ENCODE data around the gene PSMA5. TPM values are rescaled to one million over a fixed set of nuclear protein-coding genes. Genes with fewer than 3 reads are reported as not detected.
A peak's percentile ranks its signal among the peaks of the same experiment; 100 is the strongest.

PSMA5 gene
- polyA plus RNA-seq, 2 of the 4 experiments (the other 2 are of a cell fraction): 93.7 to 140 TPM

DNA sequence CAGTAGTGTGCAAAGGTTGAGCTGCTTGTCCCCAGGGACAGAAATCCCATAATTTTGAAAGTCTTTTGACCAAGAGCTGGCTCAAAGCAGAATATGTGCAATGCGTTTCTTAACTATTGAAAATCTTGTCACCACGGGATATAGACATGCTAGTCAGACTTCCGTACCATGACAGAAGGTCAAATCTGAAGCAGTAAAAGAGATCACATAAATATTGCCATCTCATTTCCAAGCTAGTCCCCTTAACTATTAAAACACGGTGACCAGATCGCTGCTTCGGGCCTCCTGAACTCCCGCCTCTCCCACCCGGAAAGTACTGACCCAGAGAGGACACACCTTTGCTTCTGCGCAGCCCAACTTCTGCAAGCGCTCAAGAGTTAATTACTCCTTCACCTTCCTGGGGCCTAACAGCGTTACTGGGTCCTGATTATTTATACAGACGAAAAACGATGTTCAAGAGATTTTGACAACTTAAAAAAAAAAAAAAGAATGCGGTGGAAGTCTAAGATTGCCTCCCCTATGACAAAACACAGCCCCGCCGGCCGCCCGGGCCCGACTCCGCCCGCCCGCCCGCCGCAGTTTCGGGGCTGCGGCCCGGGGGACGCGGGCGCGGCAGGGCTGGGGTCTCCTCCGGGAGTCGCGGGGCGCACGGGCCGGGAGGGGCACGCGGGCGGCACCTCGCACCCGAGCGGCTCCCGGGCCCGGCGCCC lies 29.2 kb downstream of the PSMA5 start:
- Histone ChIP-seq H3K4me2 (peak overlapping the region; percentile 92), H3K27ac (peak overlapping the region; percentile 68 to 88), H3K4me1 (peaks cover 32% of the 10 kb centered on the region), H3K9me3 (no peaks in the 10 kb centered on the region), H3K4me3 (peak overlapping the region; percentile 86)
- DNase-seq (ENCODE audit: low read depth in 1 of 2, low spot score in 1 of 2) (no peak), ATAC-seq (0 out of 6 replicates have a peak, but pooled peaks of 1 of the 2 experiments have one; percentile 15), FAIRE-seq (no peak)
- TF ChIP-seq, protein P1, sequence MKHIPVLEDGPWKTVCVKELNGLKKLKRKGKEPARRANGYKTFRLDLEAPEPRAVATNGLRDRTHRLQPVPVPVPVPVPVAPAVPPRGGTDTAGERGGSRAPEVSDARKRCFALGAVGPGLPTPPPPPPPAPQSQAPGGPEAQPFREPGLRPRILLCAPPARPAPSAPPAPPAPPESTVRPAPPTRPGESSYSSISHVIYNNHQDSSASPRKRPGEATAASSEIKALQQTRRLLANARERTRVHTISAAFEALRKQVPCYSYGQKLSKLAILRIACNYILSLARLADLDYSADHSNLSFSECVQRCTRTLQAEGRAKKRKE (CRISPR knock-in tag; IDR thresholded peaks at IDR 0.05; ENCODE audit: low read depth): no peak
- no peak for TF ChIP-seq PBX3 (IDR thresholded peaks at IDR 0.05)
- no peak for TF ChIP-seq HMGXB4 (CRISPR knock-in tag; IDR thresholded peaks at IDR 0.05; ENCODE audit: borderline replicate concordance)
- TF ChIP-seq, protein P2, sequence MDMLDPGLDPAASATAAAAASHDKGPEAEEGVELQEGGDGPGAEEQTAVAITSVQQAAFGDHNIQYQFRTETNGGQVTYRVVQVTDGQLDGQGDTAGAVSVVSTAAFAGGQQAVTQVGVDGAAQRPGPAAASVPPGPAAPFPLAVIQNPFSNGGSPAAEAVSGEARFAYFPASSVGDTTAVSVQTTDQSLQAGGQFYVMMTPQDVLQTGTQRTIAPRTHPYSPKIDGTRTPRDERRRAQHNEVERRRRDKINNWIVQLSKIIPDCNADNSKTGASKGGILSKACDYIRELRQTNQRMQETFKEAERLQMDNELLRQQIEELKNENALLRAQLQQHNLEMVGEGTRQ (IDR thresholded peaks at IDR 0.05): no peak
- TF ChIP-seq PHF8 (IDR thresholded peaks at IDR 0.05; ENCODE audit: borderline replicate concordance, low read depth): no peak
- no peak for TF ChIP-seq MAFK (IDR thresholded peaks at IDR 0.05; ENCODE audit: partially characterized antibody)
- no peak for TF ChIP-seq POLR2AphosphoS2 (conservative IDR thresholded peaks at IDR 0.05; ENCODE audit: low read length)
- ChIA-PET CTCF (interaction anchor here (1.6 to 14.1 kb wide), 7 partner anchors 114 to 190 kb away, joined by 3 to 107 read pairs (median 13); partner anchors contain the start of gene PSRC1), POLR2A (no interaction called here)
- 30% methylated on average over 31 of the region's 46 CpGs for WGBS (ENCODE audit: missing lambda C conversion rate)

- WGBS (ENCODE audit: missing lambda C conversion rate): 88% methylated on average over 2 of the region's 2 CpGs
- H3K4me3 ChIP-seq: 0 out of 3 replicates have a peak overlapping the region, but pooled peaks have one; percentile 86
- H3K4me1 ChIP-seq: peaks cover 33% of the 10 kb centered on the region
- peak overlapping the region; percentile 92 for H3K4me2 ChIP-seq
- ATAC-seq (no peak), FAIRE-seq (no peak), DNase-seq (ENCODE audit: low read depth in 1 of 2, low spot score in 1 of 2) (no peak)
- H3K27ac ChIP-seq: no peak overlapping the region
- ChIA-PET CTCF (interaction anchor here (3.9 to 14.1 kb wide), 3 partner anchors 114 to 132 kb away, joined by 18 to 107 read pairs (median 69); partner anchors contain the start of gene PSRC1), POLR2A (no interaction called here)
- no peaks in the 10 kb centered on the region for H3K9me3 ChIP-seq
- TF ChIP-seq REST (IDR thresholded peaks at IDR 0.05) (no peak), HDAC2 (IDR thresholded peaks at IDR 0.05) (no peak), RFX5 (IDR thresholded peaks at IDR 0.05) (no peak), TP53 (CRISPR knock-in tag; IDR thresholded peaks at IDR 0.05) (no peak), RAD21 (conservative IDR thresholded peaks at IDR 0.05 in 1 of 2, IDR thresholded peaks at IDR 0.05 in 1 of 2) (no peak), NR3C1 (IDR thresholded peaks at IDR 0.05) (no peak), EHMT2 (IDR thresholded peaks at IDR 0.05; ENCODE audit: low read depth) (no peak), HOXB5 (CRISPR knock-in tag; IDR thresholded peaks at IDR 0.05) (no peak), ZC3H11A (IDR thresholded peaks at IDR 0.05) (no peak), BHLHE40 (IDR thresholded peaks at IDR 0.05; ENCODE audit: low read depth, low read length) (no peak), ZNF302 (CRISPR knock-in tag; IDR thresholded peaks at IDR 0.05) (no peak), ZFP36 (IDR thresholded peaks at IDR 0.05; ENCODE audit: borderline replicate concordance, partially characterized antibody) (no peak), NPAS2 (CRISPR knock-in tag; IDR thresholded peaks at IDR 0.05; ENCODE audit: borderline replicate concordance) (no peak)
- TF ChIP-seq, protein P3, sequence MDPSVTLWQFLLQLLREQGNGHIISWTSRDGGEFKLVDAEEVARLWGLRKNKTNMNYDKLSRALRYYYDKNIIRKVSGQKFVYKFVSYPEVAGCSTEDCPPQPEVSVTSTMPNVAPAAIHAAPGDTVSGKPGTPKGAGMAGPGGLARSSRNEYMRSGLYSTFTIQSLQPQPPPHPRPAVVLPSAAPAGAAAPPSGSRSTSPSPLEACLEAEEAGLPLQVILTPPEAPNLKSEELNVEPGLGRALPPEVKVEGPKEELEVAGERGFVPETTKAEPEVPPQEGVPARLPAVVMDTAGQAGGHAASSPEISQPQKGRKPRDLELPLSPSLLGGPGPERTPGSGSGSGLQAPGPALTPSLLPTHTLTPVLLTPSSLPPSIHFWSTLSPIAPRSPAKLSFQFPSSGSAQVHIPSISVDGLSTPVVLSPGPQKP (IDR thresholded peaks at IDR 0.05; ENCODE audit: low read depth, low read length): no peak
- TF ChIP-seq, protein P2 (IDR thresholded peaks at IDR 0.05): no peak
- TF ChIP-seq, protein P1 (CRISPR knock-in tag; IDR thresholded peaks at IDR 0.05; ENCODE audit: low read depth): no peak
These were observed 29.8 kb downstream of the PSMA5 start for GRCh38 chr1:109396513-109396839.
